ENCODE results near the gene TBCE. TPM values are rescaled to one million over a fixed set of nuclear protein-coding genes. Genes with fewer than 3 reads are reported as not detected.
A peak's percentile ranks its signal among the peaks of the same experiment; 100 is the strongest.

Gene TBCE
- total RNA-seq, 4 donors from 2014 or later = 17.6 to 58.6 (median 36.4) TPM

- TF ChIP-seq POLR2A (IDR thresholded peaks at IDR 0.05) = no peak
- no peak for TF ChIP-seq CTCF (IDR thresholded peaks at IDR 0.05)
- Histone ChIP-seq H3K4me3 (no peak overlapping the region), H3K9me3 (no peaks in the 10 kb centered on the region), H3K27ac (no peak overlapping the region), H3K36me3 (peaks cover 0 to 25% (median 0%) of the 10 kb centered on the region in 3 donors), H3K4me1 (no peaks in the 10 kb centered on the region), H3K27me3 (no peaks in the 10 kb centered on the region)
- no peak for DNase-seq
Observed at GRCh38 chr1:235470741-235471439, 103.7 kb downstream of the TBCE start.

GRCh38 chr1:235473806-235474205, 106.6 kb downstream of the TBCE start:
- peaks cover 0 to 40% (median 0%) of the 10 kb centered on the region in 3 donors for H3K36me3 ChIP-seq
- H3K27me3 ChIP-seq = no peaks in the 10 kb centered on the region
- no peak for DNase-seq
- H3K9me3 ChIP-seq = no peaks in the 10 kb centered on the region
- H3K27ac ChIP-seq = no peak overlapping the region
- TF ChIP-seq POLR2A (IDR thresholded peaks at IDR 0.05) = no peak
- TF ChIP-seq CTCF (IDR thresholded peaks at IDR 0.05) = no peak
- no peak overlapping the region for H3K4me3 ChIP-seq
- H3K4me1 ChIP-seq = no peaks in the 10 kb centered on the region

- Histone ChIP-seq H3K27ac (no peak overlapping the region), H3K9me3 (no peaks in the 10 kb centered on the region), H3K27me3 (no peaks in the 10 kb centered on the region), H3K36me3 (peaks cover 0 to 56% (median 0%) of the 10 kb centered on the region in 3 donors), H3K4me1 (no peaks in the 10 kb centered on the region), H3K4me3 (no peak overlapping the region)
- TF ChIP-seq CTCF (IDR thresholded peaks at IDR 0.05) = no peak
- TF ChIP-seq POLR2A (IDR thresholded peaks at IDR 0.05) = no peak
- DNase-seq = no peak
Observed at GRCh38 chr1:235483090-235483489, 115.9 kb downstream of the TBCE start.

GRCh38 chr1:235485558-235485957, 118.3 kb downstream of the TBCE start:
- Histone ChIP-seq H3K4me3 (no peak overlapping the region), H3K4me1 (no peaks in the 10 kb centered on the region), H3K27me3 (no peaks in the 10 kb centered on the region), H3K9me3 (no peaks in the 10 kb centered on the region), H3K36me3 (peaks cover 0 to 38% (median 0%) of the 10 kb centered on the region in 3 donors), H3K27ac (no peak overlapping the region)
- DNase-seq = no peak
- TF ChIP-seq POLR2A (IDR thresholded peaks at IDR 0.05) (no peak), CTCF (IDR thresholded peaks at IDR 0.05) (no peak)

- Histone ChIP-seq H3K4me3 (no peak overlapping the region), H3K36me3 (peaks cover 0 to 33% (median 0%) of the 10 kb centered on the region in 3 donors), H3K9me3 (no peaks in the 10 kb centered on the region), H3K27me3 (no peaks in the 10 kb centered on the region), H3K4me1 (no peaks in the 10 kb centered on the region), H3K27ac (peak overlapping the region in 1 of 4 donors; percentile 53)
- TF ChIP-seq POLR2A (IDR thresholded peaks at IDR 0.05) (no peak), CTCF (IDR thresholded peaks at IDR 0.05) (no peak)
- no peak for DNase-seq
Observed at GRCh38 chr1:235486321-235486720, 119.1 kb downstream of the TBCE start.

All from Peyer's patch (tissue), 4 donors.